B cell (primary cell): ENCODE results near the gene PTMS. TPM values are rescaled to one million over a fixed set of nuclear protein-coding genes. Genes with fewer than 3 reads are reported as not detected.

Experiments used
- ATAC-seq: fragments of 200-7000 bp; cut with Tn5 transposase; one replicate; pipeline ENCODE4 v1.10.0; 2021; ENCODE audit warnings: low read depth, mild to moderate bottlenecking, moderate number of reproducible peaks, moderate library complexity
- CTCF ChIA-PET: fragments of 350-600 bp; sonication (Branson Sonifier 250); formaldehyde crosslinking; loops from one replicate; lab custom pipeline; 2021; ENCODE audit warnings: antibody characterized with exemption, inconsistent platforms; lab: Charles Lee
- POLR2A ChIA-PET: fragments of 350-600 bp; sonication (Branson Sonifier 250); formaldehyde crosslinking; loops from one replicate; lab custom pipeline; 2021; ENCODE audit warnings: antibody characterized with exemption; lab: Charles Lee
- DNase-seq: peaks from one replicate; pipeline ENCODE4 v3.0.0; 2013
- H2AFZ ChIP-seq: 2 replicates; pipeline ENCODE4 v1.6.1; 2012; ENCODE audit warnings: mild to moderate bottlenecking, low read depth, low read length; ENCODE audit not compliant: insufficient read depth, poor library complexity, severe bottlenecking
- H3K27ac ChIP-seq, 2 donors: 1 replicate in 1 of 2; 2 replicates in 1 of 2; pipeline ENCODE4 v1.5.1; 2012 to 2013; ENCODE audit warnings: low read length in 2 of 2, mild to moderate bottlenecking in 2 of 2, moderate library complexity in 1 of 2
- H3K27me3 ChIP-seq, 4 experiments: fragments of 200-600 bp in 1 of 4; sonication (generic) in 1 of 4; replicated peaks in 1 of 4; 1 replicate in 2 of 4; 2 replicates in 2 of 4; pipeline versions ENCODE4 v1.6.1 to v1.7.0; 2013 to 2016; ENCODE audit warnings: low read length in 3 of 4, mild to moderate bottlenecking in 2 of 4, mixed read lengths in 1 of 4, moderate library complexity in 1 of 4; ENCODE audit not compliant: insufficient read depth in 4 of 4, control insufficient read depth in 3 of 4; ENCODE audit errors: control extremely low read depth in 1 of 4
- H3K36me3 ChIP-seq, 2 experiments: replicated peaks in 1 of 2; 1 replicate in 1 of 2; 2 replicates in 1 of 2; pipeline versions ENCODE4 v1.6.1 to v1.7.1; 2013; ENCODE audit warnings: low read length in 1 of 2; ENCODE audit not compliant: insufficient read depth in 2 of 2, control insufficient read depth in 1 of 2; ENCODE audit errors: control extremely low read depth in 1 of 2, extremely low read depth in 1 of 2
- H3K4me1 ChIP-seq, 2 donors: fragments of 200-600 bp in 1 of 2; sonication (generic) in 1 of 2; 1 replicate in 1 of 2; 2 replicates in 1 of 2; pipeline versions ENCODE4 v1.5.1 to v1.6.1; 2013 to 2017; ENCODE audit warnings: low read length in 2 of 2; ENCODE audit not compliant: control insufficient read depth in 2 of 2, insufficient read depth in 2 of 2
- H3K4me2 ChIP-seq: replicated peaks from 2 replicates; pipeline ENCODE3; 2012; ENCODE audit warnings: mild to moderate bottlenecking, low read depth, low read length; ENCODE audit not compliant: poor library complexity, severe bottlenecking
- H3K4me3 ChIP-seq, 5 experiments: fragments of 200-600 bp in 1 of 5; sonication (generic) in 1 of 5; 1 replicate in 3 of 5; 2 replicates in 2 of 5; pipeline versions ENCODE4 v1.5.1 to v1.7.0; 2011 to 2016; ENCODE audit warnings: low read length in 4 of 5, mild to moderate bottlenecking in 4 of 5, low read depth in 2 of 5, control low read depth in 1 of 5, moderate library complexity in 1 of 5; ENCODE audit not compliant: insufficient read depth in 1 of 5; ENCODE audit errors: control extremely low read depth in 1 of 5, extremely low read depth in 1 of 5
- H3K79me2 ChIP-seq: fragments of 200-600 bp; sonication (generic); one replicate; pipeline ENCODE4 v1.6.0; 2016; ENCODE audit warnings: low read length; ENCODE audit not compliant: control insufficient read depth, insufficient read depth
- H3K9ac ChIP-seq: fragments of 200-600 bp; sonication (generic); 2 replicates; pipeline ENCODE4 v1.6.1; 2017; ENCODE audit warnings: mild to moderate bottlenecking, low read length, moderate library complexity
- H3K9me3 ChIP-seq, 3 donors: one replicate each; pipeline versions ENCODE4 v1.6.1 to v1.7.1; 2013; ENCODE audit warnings: low read length in 2 of 3; ENCODE audit not compliant: control insufficient read depth in 2 of 3, insufficient read depth in 1 of 3; ENCODE audit errors: control extremely low read depth in 1 of 3
- H4K20me1 ChIP-seq: 2 replicates; pipeline ENCODE4 v1.6.0; 2012; ENCODE audit warnings: mild to moderate bottlenecking, low read length; ENCODE audit not compliant: insufficient read depth, control insufficient read depth, poor library complexity, severe bottlenecking
- H3K27ac Mint-ChIP-seq: one replicate; pipeline ENCODE4 v1.8.0; 2021; ENCODE audit warnings: mixed read lengths
- H3K27me3 Mint-ChIP-seq: one replicate; pipeline ENCODE4 v1.8.0; 2021; ENCODE audit warnings: mixed read lengths
- H3K4me1 Mint-ChIP-seq: one replicate; pipeline ENCODE4 v1.8.0; 2021; ENCODE audit warnings: mixed read lengths
- H3K4me3 Mint-ChIP-seq: one replicate; pipeline ENCODE4 v1.8.0; 2021; ENCODE audit warnings: mixed read lengths
- H3K9me3 Mint-ChIP-seq: one replicate; pipeline ENCODE4 v1.8.0; 2022; ENCODE audit warnings: mixed read lengths; ENCODE audit not compliant: insufficient read depth
- CTCF ChIP-seq: fragments of 200-600 bp; IDR thresholded peaks from one replicate; pipeline ENCODE4 v1.8.0; 2022; ENCODE audit warnings: antibody characterized with exemption, mild to moderate bottlenecking
- EZH2 ChIP-seq: IDR thresholded peaks from 2 replicates; pipeline ENCODE4 v1.6.1; 2012; ENCODE audit warnings: borderline replicate concordance, low read depth, mild to moderate bottlenecking, moderate library complexity, low read length; ENCODE audit not compliant: insufficient read depth, poor library complexity, severe bottlenecking
- WGBS: methylation state at CpG from one replicate; pipeline ENCODE4 v1.1.5; 2013; ENCODE audit warnings: missing lambda C conversion rate; ENCODE audit not compliant: insufficient coverage; 5-methylcytosine and 5-hydroxymethylcytosine counted together
- intact Hi-C: fragments of 100-400 bp; cut with micrococcal nuclease; formaldehyde crosslinking; loops from one replicate; pipeline ENCODE4 v1.10.0; 2022
- polyA plus RNA-seq: library from polyadenylated mRNA; depleted of rRNA; stranded (reverse); fragments of >200 nt; gene quantifications from 2 replicates; pipeline ENCODE4 v1.2.3, GENCODE V29; 2012
- total RNA-seq, 2 donors: library from RNA; stranded (reverse); fragments of 120-200 nt in 1 of 2; gene quantifications; 1 replicate in 1 of 2; 2 replicates in 1 of 2; pipeline versions ENCODE4 v1.2.3 to v1.2.4, GENCODE V29; 2013 to 2022

Gene PTMS
- total and polyA plus RNA-seq, 2 donors (not counting 1 experiment from before 2014, with no cell fraction given): 1.0 to 2.1 TPM

- H3K4me3 ChIP-seq: no peak within 1 kb of the TSS
- no peaks in the 10 kb centered on the region for H3K9me3 ChIP-seq
- Mint-ChIP-seq H3K9me3 (no peaks in the 10 kb centered on the region), H3K27me3 (peaks cover 16% of the 10 kb centered on the region), H3K4me3 (no peak within 1 kb of the TSS), H3K27ac (no peak within 1 kb of the TSS), H3K4me1 (peaks cover 13% of the 10 kb centered on the region)
- H3K27ac ChIP-seq: no peak within 1 kb of the TSS
- ATAC-seq (no peak), DNase-seq (no peak)
- peak within 1 kb of the TSS; percentile 0 for H2AFZ ChIP-seq
- H3K36me3 ChIP-seq: no peaks in the 10 kb centered on the region
- no peaks in the 10 kb centered on the region for H3K79me2 ChIP-seq
- peaks cover 13 to 19% of the 10 kb centered on the region in 2 donors for H3K4me1 ChIP-seq
- intact Hi-C loops: no loop called here
- ChIA-PET CTCF (interaction anchor here (1.3 kb wide), 1 partner anchor 324 kb away, joined by 3 read pairs; no protein-coding TSS in a partner anchor), POLR2A (interaction anchor here (0.6 kb wide), 1 partner anchor 142 kb away, joined by 3 read pairs; no protein-coding TSS in a partner anchor)
- TF ChIP-seq CTCF: no peak
- no peak for TF ChIP-seq EZH2
- H3K27me3 ChIP-seq: peaks cover 0 to 22% (median 0%) of the 10 kb centered on the region in 4 experiments
- H3K9ac ChIP-seq: no peak within 1 kb of the TSS
- no peaks in the 10 kb centered on the region for H4K20me1 ChIP-seq
- no peak within 1 kb of the TSS for H3K4me2 ChIP-seq
- 62% methylated on average over 15 of the region's 18 CpGs for WGBS
These were observed 23.1 kb downstream of the PTMS start, which contains the start of gene CD4 for GRCh38 chr12:6788972-6789924. Gene CD4 (plus strand): TSS chr12:6789528. CDS start chr12:6800139, 10,611 bp downstream.
